Stromal cell of bone marrow (primary cell): Measurements from ENCODE around the gene ESR1.

Experiments used
- DNase-seq: peaks from one replicate; pipeline ENCODE4 v3.0.0-alpha.2; 2012; ENCODE audit warnings: low read depth

The ESR1 gene

GRCh38 chr6:151807513-151808370, at the start of gene ESR1:
TSS of gene ESR1 (plus strand) at chr6:151807682. CDS start at chr6:151807913, 231 bp downstream.
- peak; percentile 30 for DNase-seq

- no peak for DNase-seq
Measured at GRCh38 chr6:151760486-151760885, 47.0 kb upstream of the ESR1 start.

- DNase-seq = no peak
Measured at GRCh38 chr6:151761851-151762250, 45.6 kb upstream of the ESR1 start.

- DNase-seq = no peak
Measured at GRCh38 chr6:151762817-151763216, 44.7 kb upstream of the ESR1 start.

- peak; percentile 62 for DNase-seq
Measured at GRCh38 chr6:151763303-151763702, 44.2 kb upstream of the ESR1 start.

- DNase-seq = peak; percentile 90
Measured at GRCh38 chr6:151763938-151764680, 43.4 kb upstream of the ESR1 start.

- peak; percentile 89 for DNase-seq
Measured at GRCh38 chr6:151765444-151765886, 42.0 kb upstream of the ESR1 start.

GRCh38 chr6:151772446-151772845, 35.0 kb upstream of the ESR1 start:
- no peak for DNase-seq

GRCh38 chr6:151773382-151773781, 34.1 kb upstream of the ESR1 start:
- no peak for DNase-seq

- no peak for DNase-seq
Measured at GRCh38 chr6:151782560-151782959, 24.9 kb upstream of the ESR1 start.

- DNase-seq = no peak
Measured at GRCh38 chr6:151783692-151784091, 23.8 kb upstream of the ESR1 start.

GRCh38 chr6:151784441-151785214, 22.9 kb upstream of the ESR1 start:
- DNase-seq = peak; percentile 5

GRCh38 chr6:151796842-151797530, 10.5 kb upstream of the ESR1 start:
- DNase-seq = peak; percentile 24

- DNase-seq = no peak
Measured at GRCh38 chr6:151803743-151804142, 3.7 kb upstream of the ESR1 start.

- DNase-seq = no peak
Measured at GRCh38 chr6:151804585-151805285, 2.7 kb upstream of the ESR1 start.

- DNase-seq = peak; percentile 34
Measured at GRCh38 chr6:151805286-151805840, 2.1 kb upstream of the ESR1 start.

- DNase-seq = peak; percentile 79
Measured at GRCh38 chr6:151806757-151807512, 547 bp upstream of the ESR1 start.

GRCh38 chr6:151808371-151809241, 1.1 kb downstream of the ESR1 start:
- no peak for DNase-seq

- no peak for DNase-seq
Measured at GRCh38 chr6:151811081-151811480, 3.6 kb downstream of the ESR1 start.
